ENCODE measurements around the gene PUS1.

DNA sequence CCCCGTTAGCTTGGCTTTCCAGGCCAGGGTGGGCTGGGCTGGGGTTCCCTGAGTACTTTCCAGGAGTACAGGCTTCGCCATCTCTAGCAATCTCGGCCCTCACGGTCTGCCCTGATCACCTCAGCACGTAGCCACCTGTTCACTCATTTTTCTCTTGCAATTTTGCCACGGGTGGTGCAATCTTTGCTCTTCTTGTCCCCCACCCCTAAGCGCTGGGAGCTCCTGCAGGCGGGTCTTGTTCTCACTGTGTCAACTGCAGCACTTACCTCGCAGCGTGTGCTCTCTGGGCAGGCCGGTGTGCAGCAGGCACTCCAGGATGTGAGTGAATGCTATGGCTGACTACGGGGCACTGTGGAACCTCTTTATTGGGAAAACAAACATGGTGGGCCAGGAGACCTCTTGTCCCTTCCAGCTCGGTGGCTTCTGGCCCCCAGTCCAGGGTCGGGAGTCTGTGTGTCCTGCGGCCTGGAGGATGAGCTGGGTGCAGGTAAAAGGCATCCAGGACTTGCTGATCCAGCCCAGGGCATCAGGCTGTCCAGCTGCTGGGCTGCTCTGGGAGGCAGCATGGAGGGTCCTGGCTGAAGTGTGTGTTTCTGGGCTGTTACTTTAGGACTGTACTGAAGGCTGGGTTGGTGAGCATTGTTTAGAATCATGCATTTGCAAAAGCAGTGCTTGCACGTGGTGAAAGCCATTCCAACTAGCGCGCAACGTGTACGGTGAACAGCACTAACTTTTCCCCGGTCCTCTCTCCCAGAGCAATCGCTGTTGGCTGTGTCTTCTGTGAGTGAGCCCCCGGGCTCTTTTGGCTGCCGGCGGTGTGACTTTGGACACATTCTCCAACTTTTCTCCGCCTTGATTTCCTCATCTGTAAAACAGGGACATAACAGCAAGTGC lies 36.1 kb upstream of the PUS1 start:
- TF ChIP-seq CREB1 (IDR thresholded peaks at IDR 0.05; ENCODE audit: low read depth) (no peak), ZBTB7A (IDR thresholded peaks at IDR 0.05; ENCODE audit: low read depth) (no peak), FOXM1 (IDR thresholded peaks at IDR 0.05; ENCODE audit: borderline replicate concordance, low read depth) (no peak), YY1 (IDR thresholded peaks at IDR 0.05; ENCODE audit: low read depth) (no peak), TCF12 (IDR thresholded peaks at IDR 0.05; ENCODE audit: low read depth) (no peak), EP300 (IDR thresholded peaks at IDR 0.05; ENCODE audit: borderline replicate concordance) (no peak), NFIC (IDR thresholded peaks at IDR 0.05) (no peak), CEBPB (IDR thresholded peaks at IDR 0.05) (no peak), TAF1 (IDR thresholded peaks at IDR 0.05; ENCODE audit: low read depth) (no peak), RAD21 (IDR thresholded peaks at IDR 0.05; ENCODE audit: low read depth) (no peak), REST (IDR thresholded peaks at IDR 0.05; ENCODE audit: low read depth) (no peak), TEAD4 (IDR thresholded peaks at IDR 0.05) (no peak)
- TF ChIP-seq, protein P1, sequence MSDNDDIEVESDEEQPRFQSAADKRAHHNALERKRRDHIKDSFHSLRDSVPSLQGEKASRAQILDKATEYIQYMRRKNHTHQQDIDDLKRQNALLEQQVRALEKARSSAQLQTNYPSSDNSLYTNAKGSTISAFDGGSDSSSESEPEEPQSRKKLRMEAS (IDR thresholded peaks at IDR 0.05) = no peak
